ENCODE measurements around the gene LIPH.

- TF ChIP-seq CTCF (IDR thresholded peaks at IDR 0.05; ENCODE audit: low read depth, low read length) (no peak), EZH2phosphoT487 (IDR thresholded peaks at IDR 0.05; ENCODE audit: low read depth) (no peak)
Measured at GRCh38 chr3:185479373-185479945, 72.9 kb downstream of the LIPH start.

All from OCI-LY3 (cell line).